A172 (cell line): ENCODE measurements around the gene KIF1C. TPM values are rescaled to one million over a fixed set of nuclear protein-coding genes. Genes with fewer than 3 reads are reported as not detected.

Experiments used
- DNase-seq: peaks from one replicate; pipeline ENCODE4 v3.0.0-alpha.2; 2015; ENCODE audit warnings: low spot score
- total RNA-seq: library from RNA; depleted of rRNA; stranded (reverse); fragments of >200 nt; shearing (Covaris generic); gene quantifications from 2 replicates; pipeline ENCODE4 v1.2.3, GENCODE V29; 2014

KIF1C gene
- total RNA-seq, 1 experiment from 2014 or later: 125 TPM

DNA sequence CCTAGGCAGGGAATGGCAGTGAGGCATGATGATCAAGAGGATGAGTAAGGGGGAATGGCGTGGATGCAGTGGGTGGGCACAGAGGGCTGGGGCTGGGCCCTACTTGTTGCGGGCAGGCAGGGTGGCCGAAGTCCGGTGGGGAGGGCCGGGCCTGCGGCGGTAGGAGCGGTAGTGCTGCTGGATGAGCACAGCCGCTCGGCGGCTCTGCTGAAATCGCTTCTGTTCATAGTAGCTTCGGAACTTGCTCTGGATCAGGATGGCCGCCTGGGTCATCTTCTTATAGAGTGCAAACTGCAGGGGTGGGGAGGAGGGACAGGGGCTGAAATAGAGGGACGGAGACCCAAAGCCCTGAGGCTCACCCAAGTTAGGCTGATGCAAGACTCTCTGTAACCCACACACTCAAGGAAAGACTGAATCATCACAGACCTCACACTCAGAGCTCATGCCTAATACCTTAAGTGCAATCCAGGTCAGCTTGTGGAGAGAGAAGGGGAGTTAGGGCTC is 28.7 kb upstream of the KIF1C start:
- DNase-seq: peak; percentile 51

- DNase-seq: no peak
Observed at GRCh38 chr17:4969551-4970173, 28.1 kb upstream of the KIF1C start.

DNA sequence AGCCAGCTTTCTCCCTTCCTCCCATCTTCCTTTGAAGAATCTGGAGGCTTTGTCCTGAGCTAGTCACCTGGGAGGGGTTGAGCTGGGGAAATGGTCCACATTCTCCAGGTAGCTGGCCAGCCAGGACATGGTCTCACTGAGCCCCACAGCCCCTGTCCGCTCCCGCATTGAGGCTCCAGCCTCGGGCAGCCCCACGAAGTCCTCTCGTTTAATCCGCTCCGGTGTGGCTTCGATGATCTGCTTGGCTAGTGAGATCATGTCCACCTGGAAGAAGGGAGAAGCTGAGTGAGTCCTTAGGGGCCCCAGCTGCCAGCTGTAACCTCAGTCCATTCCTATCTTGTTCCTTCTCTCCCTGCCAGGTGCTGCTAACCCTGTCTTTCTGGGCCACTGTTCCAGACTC is 27.5 kb upstream of the KIF1C start:
- DNase-seq: no peak

DNA sequence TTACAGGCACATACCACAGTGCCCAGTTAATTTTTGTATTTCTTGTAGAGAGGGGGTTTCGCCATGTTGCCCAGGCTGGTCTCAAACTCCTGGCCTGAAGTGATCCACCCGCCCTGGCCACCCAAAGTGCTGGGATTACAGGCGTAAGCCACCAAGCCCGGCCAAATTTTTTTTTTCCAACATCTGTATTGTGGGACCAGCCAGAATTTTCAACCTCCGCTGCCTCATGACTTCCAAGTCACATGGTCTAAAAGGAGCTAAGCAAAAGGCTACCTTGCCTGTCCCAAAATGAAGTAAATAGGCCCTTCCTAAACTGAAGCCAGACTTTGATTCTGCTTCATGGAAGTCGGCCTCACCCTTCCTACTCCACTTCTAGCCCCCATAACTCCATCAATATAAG is 25.9 kb upstream of the KIF1C start:
- DNase-seq: no peak

DNA sequence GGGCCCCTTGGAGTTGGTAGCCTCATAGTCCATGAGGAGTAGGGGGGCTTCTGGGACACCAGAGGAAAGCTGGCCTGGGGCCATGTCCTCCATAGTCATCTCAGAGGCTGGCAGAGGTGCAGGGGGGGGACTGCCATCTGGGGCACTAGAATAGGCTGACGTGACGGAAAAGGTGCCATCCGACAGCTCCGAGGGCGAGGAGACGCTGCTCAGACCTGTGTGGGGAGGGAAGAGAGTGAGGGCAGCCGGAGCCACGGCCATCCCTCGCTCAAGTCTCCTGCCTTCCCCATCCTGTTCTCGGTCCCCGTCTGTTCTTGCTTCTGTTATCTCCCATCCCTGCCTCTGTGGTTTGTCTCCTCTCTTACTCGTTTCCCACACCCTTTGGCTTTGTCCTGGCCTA is 25.4 kb upstream of the KIF1C start:
- DNase-seq: no peak

GRCh38 chr17:4972752-4973151 is 25.0 kb upstream of the KIF1C start:
- no peak for DNase-seq

DNA sequence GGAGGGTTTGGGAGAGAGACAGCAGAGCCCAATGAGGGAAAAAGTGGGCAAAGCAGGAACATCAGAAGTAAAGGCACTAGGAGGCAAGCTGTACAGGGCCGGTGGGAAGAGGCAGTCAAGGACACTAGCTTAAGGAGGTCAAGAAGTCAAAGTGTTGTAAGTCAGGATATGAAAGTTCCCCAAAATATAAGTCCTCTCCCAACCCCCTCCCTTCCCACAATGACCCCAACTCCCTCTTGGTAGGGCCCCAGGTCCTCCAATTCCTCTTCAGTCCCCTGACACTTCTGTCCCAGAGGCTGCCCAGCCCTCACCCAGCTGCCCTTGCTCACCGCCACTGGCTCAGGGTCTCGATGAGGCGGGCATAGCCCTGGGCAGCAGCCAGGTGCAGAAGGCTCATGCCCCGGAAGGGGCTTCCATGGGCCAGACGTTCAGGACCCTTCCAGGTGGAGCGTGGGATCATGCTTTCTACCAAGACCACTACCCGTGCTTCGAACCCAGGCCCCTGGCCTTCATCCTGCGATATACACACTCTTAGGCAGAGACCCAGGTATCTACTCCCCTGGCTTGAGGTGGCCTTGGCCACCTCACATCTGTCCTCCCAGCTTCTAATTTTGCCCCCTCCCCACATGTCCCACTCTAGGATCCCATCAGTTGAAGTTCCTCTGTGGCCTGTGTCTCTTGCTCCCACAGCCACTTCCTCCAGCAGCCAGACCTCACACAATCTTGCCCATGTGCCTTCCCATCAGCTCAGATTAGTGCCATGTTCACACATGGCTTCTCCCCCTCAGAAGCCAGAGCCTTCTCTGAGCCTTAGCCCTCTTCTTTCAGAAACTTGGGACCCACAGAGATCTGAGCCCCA is 24.3 kb upstream of the KIF1C start:
- DNase-seq: no peak

- DNase-seq: no peak
Observed at GRCh38 chr17:4974115-4974670, 23.6 kb upstream of the KIF1C start.

DNA sequence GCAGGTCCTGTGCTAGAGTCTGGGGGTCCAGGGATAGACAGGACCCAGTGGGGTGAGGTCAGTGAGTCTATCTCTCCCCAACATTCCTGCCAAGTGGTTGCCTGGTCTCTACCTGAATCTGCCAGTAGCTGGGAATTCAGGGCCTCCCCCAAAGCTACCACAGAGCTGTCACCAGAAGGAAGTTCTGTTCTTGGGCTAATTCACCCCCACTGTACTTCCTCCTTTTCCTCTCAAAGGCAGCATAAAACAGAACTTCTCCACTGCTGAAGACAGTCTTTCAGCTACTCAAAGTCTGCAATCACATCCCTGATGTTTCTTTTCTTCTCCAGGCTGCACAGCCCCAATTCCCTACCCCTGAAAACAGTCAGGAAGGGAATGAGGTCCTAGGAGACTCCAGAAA is 19.0 kb upstream of the KIF1C start:
- no peak for DNase-seq

GRCh38 chr17:4980644-4981216 is 17.0 kb upstream of the KIF1C start:
- peak; percentile 46 for DNase-seq

DNA sequence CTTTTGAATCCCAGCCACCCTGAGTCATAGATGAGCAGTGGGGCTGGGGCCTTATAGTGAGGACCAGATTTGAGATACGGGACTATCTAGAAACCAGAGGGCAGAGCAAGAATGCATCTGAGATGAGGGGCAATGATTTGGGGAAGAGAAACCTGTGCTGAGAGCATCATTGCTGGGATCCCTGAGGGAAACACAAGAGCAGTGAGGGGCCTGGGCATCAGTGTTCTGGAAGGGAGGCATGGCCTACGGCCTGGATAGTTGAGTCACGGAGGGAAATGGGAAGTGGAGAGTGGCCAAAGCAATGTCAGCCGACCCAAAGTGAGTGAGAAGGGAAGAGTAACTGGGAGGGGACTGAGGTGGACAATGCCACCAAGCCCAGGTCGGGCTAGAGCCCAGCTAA is 15.4 kb upstream of the KIF1C start:
- DNase-seq: no peak

- DNase-seq: no peak
Observed at GRCh38 chr17:4986403-4986802, 11.3 kb upstream of the KIF1C start.

DNA sequence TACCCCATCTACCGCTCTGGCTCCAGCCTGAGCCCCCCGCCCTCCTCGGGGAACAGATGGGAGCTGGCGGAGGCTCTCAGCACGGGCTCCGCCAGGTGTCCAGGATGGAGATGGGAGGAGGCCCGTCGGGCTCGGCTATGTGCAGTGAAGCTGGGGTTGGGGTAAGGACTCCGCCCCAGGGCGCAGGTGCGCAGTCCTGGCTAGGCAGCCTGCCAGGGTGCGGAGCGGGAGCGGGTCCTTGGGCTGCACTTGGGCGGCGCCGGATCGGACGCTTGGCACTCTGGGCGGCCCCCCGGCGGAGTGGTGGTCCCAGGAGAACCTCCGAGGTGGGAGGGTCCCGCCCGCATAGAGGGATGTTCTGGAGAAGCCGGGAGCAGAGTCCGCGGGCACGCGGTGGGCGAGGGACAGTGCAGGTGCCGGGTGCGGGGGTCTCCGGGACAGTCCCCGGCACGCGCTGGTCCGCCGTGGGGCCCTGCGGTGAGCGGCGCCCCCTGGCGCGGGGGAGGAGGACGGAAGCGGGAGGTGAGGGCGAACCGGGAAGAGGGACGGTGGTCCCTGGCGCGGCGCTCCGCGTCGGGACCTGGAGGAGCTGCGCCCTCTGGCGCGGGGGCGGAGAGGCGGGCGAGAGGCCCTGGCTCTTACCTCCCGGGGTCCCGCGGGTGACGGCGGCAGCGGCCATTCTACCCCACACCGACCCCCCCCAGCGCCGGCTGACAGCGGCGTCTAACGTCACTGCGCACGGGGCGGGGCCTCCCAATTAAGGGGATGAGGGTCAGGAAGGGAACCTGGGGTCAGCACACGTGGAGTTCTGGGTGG is 10.6 kb upstream of the KIF1C start, which contains the start of gene CAMTA2:
Gene CAMTA2, minus strand, starts transcription at position 725 of the 816 bp plus-strand sequence. CDS start 1,453 bp downstream, outside the sequence.
- peak; percentile 42 for DNase-seq

GRCh38 chr17:4987767-4988567 is 9.8 kb upstream of the KIF1C start:
- DNase-seq: no peak

- no peak for DNase-seq
Observed at GRCh38 chr17:4994081-4994595, 3.6 kb upstream of the KIF1C start.

DNA sequence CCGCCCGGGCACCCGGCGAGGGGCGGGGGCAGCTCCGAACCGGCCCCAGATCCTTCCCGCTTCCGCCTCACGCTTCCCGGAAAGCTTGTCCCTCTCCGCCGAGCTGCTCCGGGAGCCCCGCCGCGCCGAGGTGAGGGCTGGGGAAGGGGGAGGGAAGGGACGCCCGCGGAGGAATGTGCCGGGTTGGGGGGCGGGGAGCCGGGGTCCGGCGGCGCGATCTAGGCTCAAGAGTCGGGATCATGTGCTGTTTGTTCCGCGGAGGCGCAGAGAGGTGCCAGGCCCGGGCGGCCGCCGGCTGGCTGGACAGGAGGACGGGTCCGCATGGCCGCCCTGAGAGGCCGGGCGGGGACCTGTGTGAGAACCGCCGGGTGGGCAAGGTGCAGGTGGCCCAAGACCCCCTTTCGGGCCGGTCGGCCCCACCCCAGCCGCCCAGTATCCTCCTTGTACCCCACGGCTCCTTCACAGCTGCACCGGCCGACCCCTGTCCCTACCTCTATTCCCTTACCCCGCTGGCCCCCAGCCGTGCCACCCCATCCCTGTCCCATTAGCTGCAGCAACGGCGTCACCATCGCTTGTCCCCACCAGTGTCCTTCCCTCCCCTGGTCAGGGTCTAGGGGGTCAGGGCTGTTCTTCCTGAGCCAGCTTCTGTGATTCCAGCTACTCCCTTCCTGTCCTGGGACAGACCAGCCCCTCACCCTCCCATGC is 429 bp downstream of the KIF1C start:
- DNase-seq: no peak

DNA sequence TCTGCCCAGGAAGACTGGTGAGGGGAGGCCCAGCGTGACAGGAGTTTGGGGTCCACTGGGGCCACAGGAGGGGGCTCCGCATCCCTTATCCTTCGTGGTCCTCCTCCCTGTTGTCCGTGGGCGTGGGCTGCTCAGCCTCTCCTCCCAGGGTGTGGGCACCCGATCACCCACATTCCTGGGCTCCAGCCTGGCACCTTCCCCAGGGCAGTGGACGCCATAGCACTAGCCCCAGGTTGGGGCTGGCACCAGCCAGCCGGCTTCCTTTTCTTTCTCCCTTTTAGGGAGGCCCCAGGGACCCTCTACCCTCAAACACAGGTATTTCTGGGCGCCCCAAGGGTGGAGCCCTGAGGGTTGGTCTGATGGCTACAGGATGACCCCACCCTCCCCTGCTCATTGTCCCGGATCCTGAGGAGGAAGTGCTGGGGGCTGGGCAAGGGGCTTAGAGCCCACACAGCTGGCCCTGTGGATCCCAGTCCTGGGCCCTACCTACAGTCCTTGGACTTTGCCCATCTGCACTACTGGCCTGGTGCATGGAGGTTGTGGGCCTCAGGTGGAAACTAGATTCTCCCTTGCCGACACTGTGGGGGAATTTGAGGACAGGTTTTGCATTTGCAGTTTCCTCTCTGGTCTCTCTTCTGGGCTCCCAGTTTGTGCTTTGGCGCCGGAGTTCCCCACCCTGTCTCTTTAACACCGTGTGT is 1.1 kb downstream of the KIF1C start:
- DNase-seq: no peak

DNA sequence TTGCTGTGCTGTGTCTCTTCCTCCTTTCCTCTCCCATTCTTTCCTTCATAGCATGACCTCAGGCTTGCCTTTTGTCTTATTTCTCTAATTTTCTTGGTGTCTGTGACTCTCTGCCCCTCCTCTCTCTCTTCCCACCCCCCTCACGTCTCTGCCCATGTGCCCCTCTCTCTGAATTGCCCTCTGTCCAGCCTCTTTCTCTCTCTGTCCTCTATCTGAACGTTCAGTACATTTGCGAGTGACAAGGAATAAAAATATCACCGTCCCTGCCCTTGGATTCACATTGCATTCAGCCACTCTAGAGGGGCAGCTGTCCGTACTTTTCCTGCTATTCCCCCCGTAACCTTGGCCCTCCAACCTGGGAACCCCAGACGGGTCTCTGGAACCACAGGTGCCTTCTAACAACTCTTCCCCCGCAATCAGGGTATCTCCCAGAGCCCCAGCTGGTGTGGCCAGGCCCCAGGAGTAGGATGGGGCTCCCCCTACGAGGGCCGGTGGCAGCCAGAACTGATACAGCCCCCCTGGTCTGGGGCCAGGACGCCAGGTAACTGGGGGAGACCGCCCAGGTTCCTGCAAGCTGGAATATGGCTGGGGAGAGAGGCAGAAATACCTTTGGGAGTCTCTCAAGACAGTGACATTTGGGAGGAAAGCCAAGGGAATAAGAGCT is 1.8 kb downstream of the KIF1C start:
- no peak for DNase-seq

GRCh38 chr17:5000237-5000639 is 2.5 kb downstream of the KIF1C start:
- DNase-seq: no peak
